Measurements from ENCODE around the gene ORM2. TPM values are rescaled to one million over a fixed set of nuclear protein-coding genes. Genes with fewer than 3 reads are reported as not detected.

ORM2 gene
- total RNA-seq, 1 experiment from 2014 or later, result 0.59 TPM

GRCh38 chr9:114361542-114361941 is 31.9 kb downstream of the ORM2 start:
- TF ChIP-seq MAX (IDR thresholded peaks at IDR 0.05) (no peak), ELF1 (IDR thresholded peaks at IDR 0.05; ENCODE audit: borderline replicate concordance, low read depth) (no peak), ZNF274 (IDR thresholded peaks at IDR 0.05; ENCODE audit: low read depth, low read length) (no peak), SP1 (IDR thresholded peaks at IDR 0.05; ENCODE audit: low read depth) (no peak), YY1 (IDR thresholded peaks at IDR 0.05; ENCODE audit: extremely low read depth, insufficient replicate concordance, low read depth, low read length) (no peak), SIN3A (IDR thresholded peaks at IDR 0.05; ENCODE audit: low read depth) (no peak), SRF (IDR thresholded peaks at IDR 0.05; ENCODE audit: low read depth) (no peak)
- POLR2A ChIA-PET, result no interaction called here
- no peak overlapping the region for H3K9ac ChIP-seq (ENCODE audit: low read length)
- intact Hi-C loops (cut with micrococcal nuclease), result no loop called here
- H3K27me3 ChIP-seq (ENCODE audit: insufficient read depth, low read length), result no peaks in the 10 kb centered on the region
- BruUV-seq (replicated peaks), result no TSS peak
- no peak for DNase-seq (ENCODE audit: low read depth, low spot score)
- no peaks in the 10 kb centered on the region; a peak in 1 of 4 replicates for H3K36me3 ChIP-seq (ENCODE audit: control insufficient read depth in 1 of 2, insufficient read depth in 2 of 2, low read length in 2 of 2)
- H3K9me3 ChIP-seq (ENCODE audit: control insufficient read depth in 1 of 2, insufficient read depth in 1 of 2, low read depth in 1 of 2, low read length in 2 of 2), result no peaks in the 10 kb centered on the region
- H3K4me1 ChIP-seq (ENCODE audit: control insufficient read depth in 1 of 2, insufficient read depth in 2 of 2, low read length in 2 of 2), result peaks cover 0 to 4% of the 10 kb centered on the region in 2 experiments; a peak in 2 of 4 replicates
- no peak overlapping the region for H3K4me2 ChIP-seq (ENCODE audit: low read length)
- H3K27ac ChIP-seq (ENCODE audit: low read depth, low read length), result no peak overlapping the region
- CTCF ChIA-PET, result no interaction called here
- H3K9me2 ChIP-seq (ENCODE audit: insufficient read depth), result no peaks in the 10 kb centered on the region
- H3K79me2 ChIP-seq (ENCODE audit: insufficient read depth, low read length), result no peaks in the 10 kb centered on the region
- no peak overlapping the region for H3K4me3 ChIP-seq (replicated peaks in 1 of 2; ENCODE audit: low read depth in 1 of 2, low read length in 2 of 2)
- no peak for ATAC-seq
- RAD21 ChIA-PET (ENCODE audit: low non-redundant PET in 1 of 2, low total read pairs in 2 of 2, uncharacterized antibody in 2 of 2, unreplicated experiment in 2 of 2), result no interaction called here
- no peak overlapping the region for H2AFZ ChIP-seq (ENCODE audit: low read depth, low read length, poor library complexity, severe bottlenecking)
- H4K20me1 ChIP-seq (ENCODE audit: insufficient read depth), result no peaks in the 10 kb centered on the region

GRCh38 chr9:114362394-114362793 is 32.7 kb downstream of the ORM2 start:
- ATAC-seq (no peak), DNase-seq (ENCODE audit: low read depth, low spot score) (no peak)
- intact Hi-C loops (cut with micrococcal nuclease), result no loop called here
- Histone ChIP-seq H3K9me3 (ENCODE audit: control insufficient read depth in 1 of 2, insufficient read depth in 1 of 2, low read depth in 1 of 2, low read length in 2 of 2) (no peaks in the 10 kb centered on the region), H3K4me1 (ENCODE audit: control insufficient read depth in 1 of 2, insufficient read depth in 2 of 2, low read length in 2 of 2) (peaks cover 0 to 8% of the 10 kb centered on the region in 2 experiments; a peak in 2 of 4 replicates), H3K4me2 (ENCODE audit: low read length) (no peak overlapping the region), H3K27me3 (ENCODE audit: insufficient read depth, low read length) (no peaks in the 10 kb centered on the region), H2AFZ (ENCODE audit: low read depth, low read length, poor library complexity, severe bottlenecking) (no peak overlapping the region), H4K20me1 (ENCODE audit: insufficient read depth) (no peaks in the 10 kb centered on the region), H3K79me2 (ENCODE audit: insufficient read depth, low read length) (no peaks in the 10 kb centered on the region), H3K27ac (ENCODE audit: low read depth, low read length) (no peak overlapping the region), H3K9ac (ENCODE audit: low read length) (no peak overlapping the region), H3K4me3 (replicated peaks in 1 of 2; ENCODE audit: low read depth in 1 of 2, low read length in 2 of 2) (no peak overlapping the region), H3K36me3 (ENCODE audit: control insufficient read depth in 1 of 2, insufficient read depth in 2 of 2, low read length in 2 of 2) (no peaks in the 10 kb centered on the region; a peak in 1 of 4 replicates), H3K9me2 (ENCODE audit: insufficient read depth) (no peaks in the 10 kb centered on the region)
- RAD21 ChIA-PET (ENCODE audit: low non-redundant PET in 1 of 2, low total read pairs in 2 of 2, uncharacterized antibody in 2 of 2, unreplicated experiment in 2 of 2), result no interaction called here
- CTCF ChIA-PET, result no interaction called here
- BruUV-seq (replicated peaks), result no TSS peak
- POLR2A ChIA-PET, result no interaction called here
- TF ChIP-seq JUND (IDR thresholded peaks at IDR 0.05) (no peak), SP1 (IDR thresholded peaks at IDR 0.05; ENCODE audit: low read depth) (no peak), SIN3A (IDR thresholded peaks at IDR 0.05; ENCODE audit: low read depth) (no peak), ZFX (IDR thresholded peaks at IDR 0.05) (no peak), ZNF274 (IDR thresholded peaks at IDR 0.05; ENCODE audit: low read depth, low read length) (no peak), EGR1 (IDR thresholded peaks at IDR 0.05; ENCODE audit: low read depth) (no peak), ELF1 (IDR thresholded peaks at IDR 0.05; ENCODE audit: borderline replicate concordance, low read depth) (no peak)
